Right renal pelvis (tissue), 4 donors: ENCODE measurements around the gene ELMOD3. TPM values are rescaled to one million over a fixed set of nuclear protein-coding genes. Genes with fewer than 3 reads are reported as not detected.
"Not testable (repeated sequence)": the region's sequence is repeated elsewhere in the genome, so short reads cannot be mapped to it uniquely, and the experiment has no call there.

Source experiments
- DNase-seq, 4 donors: peaks; one replicate each; pipeline ENCODE4 v3.0.0-alpha.2; 2013; ENCODE audit warnings: low read depth in 4 of 4, low spot score in 3 of 4, missing footprints in 1 of 4
- polyA plus RNA-seq, 4 donors: library from polyadenylated mRNA; unstranded; fragments of 120-200 nt; gene quantifications; one replicate each; pipeline ENCODE4 v1.2.1, GENCODE V29; 2013; ENCODE audit not compliant: insufficient read length in 4 of 4

Gene ELMOD3
- polyA plus RNA-seq, 4 donors = 23.9 to 27.7 (median 25.7) TPM

DNA sequence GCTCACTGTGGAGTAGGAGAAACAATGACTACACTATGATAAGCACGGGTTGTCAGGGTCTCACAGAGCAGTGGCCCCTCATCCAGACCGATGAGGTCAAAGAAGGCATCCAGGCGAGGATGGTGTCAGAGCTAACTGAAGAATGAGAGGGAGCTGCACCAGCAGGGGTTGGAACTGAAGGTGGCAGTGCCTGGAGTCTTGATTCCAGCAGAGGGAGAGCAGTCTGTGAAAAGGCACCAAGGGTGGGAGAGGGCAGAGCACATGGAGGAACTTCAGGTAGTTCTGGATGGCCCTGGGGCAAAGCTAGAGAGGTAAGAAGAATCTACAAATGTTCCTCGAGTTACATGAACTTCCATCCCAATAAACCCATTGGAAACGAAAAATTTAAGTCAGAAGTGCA lies 12.6 kb downstream of the ELMOD3 start:
- no peak for DNase-seq

DNA sequence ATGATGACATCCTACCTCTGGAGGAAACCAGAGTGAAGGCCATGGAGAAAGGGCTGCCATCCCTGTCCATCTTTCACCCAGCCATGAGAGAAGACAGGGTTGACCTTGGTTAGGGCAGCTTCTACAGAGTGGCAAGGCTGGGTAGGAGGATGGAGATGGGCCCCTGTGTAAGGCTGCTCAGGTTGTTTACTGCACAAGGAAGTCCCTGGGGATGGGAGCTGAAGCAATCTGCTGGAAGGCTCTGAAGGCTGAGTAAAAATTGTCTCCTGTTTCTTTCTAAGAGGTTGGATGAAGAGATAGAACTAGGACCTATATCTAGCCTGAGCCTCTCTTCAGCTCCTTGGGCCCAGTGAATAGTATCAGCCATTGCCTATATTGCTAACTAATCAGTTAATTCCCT lies 14.4 kb downstream of the ELMOD3 start:
- DNase-seq = no peak

DNA sequence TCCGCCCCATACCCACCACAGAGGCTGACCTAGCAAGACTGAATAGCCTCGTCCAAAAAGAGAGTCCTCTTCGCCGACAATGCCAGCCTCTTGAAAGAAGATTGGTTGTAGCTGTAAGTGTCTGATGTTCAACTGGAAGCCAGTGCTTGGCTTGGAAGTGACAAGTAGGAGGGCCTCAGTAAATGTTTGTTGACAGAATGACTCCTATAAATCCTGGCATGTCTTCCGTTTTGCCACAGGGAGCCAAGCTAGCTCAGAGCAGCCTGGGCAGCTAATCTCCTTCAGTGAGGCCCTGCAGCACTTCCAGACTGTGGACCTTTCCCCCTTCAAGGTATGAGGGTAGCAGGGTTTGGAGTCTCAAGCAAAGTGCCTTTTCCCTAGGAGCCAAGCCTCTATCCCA lies 14.9 kb downstream of the ELMOD3 start:
- no peak for DNase-seq

DNA sequence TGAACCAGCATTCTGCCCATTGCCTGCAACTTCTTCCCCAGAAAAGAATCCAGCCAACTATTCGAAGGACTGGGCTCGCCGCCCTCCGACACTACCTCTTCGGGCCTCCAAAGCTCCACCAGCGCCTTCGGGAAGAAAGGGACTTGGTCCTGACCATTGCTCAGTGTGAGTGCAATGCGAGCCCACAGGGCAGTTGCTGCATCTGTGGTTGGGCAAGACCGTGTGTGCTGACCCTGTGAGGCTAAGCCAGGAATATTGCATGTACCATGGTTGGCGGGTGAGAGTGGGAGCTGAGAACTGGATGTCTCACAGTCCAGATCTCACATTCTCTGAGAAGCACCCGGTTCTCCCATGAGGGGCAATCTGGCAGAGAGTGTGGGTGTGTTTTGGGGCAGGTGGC lies 16.5 kb downstream of the ELMOD3 start:
- DNase-seq = no peak

DNA sequence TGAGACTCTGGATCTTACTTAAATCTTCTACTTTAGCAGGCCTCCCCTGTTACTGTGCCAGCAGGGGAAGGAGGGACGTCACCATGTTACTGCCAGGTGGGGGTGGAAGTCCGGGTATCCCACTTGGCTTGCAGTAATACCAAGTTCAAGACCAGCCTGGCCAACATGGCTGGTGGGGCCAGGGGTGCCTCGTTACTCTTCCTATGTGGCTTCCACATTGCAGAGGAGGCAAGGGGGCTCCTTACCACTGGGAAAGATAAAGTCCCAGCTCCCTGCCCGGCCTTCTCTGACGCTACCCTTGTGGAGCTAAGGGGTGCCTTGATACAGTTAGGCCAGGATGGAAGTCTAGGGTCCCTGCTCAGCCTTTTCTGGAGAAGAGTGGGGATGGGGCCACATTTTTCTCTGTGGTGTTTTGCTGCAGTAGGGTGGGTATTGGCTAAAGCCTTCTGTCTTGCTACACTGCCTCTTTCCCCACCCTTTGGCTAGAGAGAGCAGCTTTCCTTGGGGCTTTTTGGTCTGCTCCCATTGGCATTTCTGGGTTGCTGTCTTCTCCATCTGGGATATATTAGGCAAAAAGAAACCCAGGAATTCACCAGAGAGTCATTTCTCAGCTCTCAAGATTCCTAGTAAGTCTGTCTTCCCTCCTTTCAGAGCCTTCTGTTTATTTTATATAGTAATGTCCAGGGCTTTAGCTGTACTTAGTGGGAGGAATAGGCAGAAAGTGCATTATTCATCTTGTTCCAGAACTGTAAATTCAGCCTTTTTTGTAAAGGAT lies 21.9 kb downstream of the ELMOD3 start:
- DNase-seq = no peak

DNA sequence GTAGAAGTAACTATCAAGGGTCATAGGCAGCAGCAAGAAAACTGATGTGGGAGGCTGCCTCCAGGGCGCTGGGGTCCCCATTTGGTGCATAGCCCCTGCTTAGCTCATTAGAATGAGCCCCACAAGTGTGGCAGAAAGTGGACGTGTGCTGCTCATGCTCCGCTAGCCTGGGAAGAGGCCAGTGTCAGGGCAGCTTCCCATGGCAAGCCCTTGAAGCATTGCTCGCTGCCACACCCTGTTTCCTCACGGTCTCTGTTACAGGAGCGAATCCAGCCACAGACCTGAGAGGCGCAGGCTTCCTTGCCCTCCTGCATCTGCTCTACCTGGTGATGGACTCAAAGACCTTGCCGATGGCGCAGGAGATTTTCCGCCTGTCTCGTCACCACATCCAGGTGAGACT lies 22.5 kb downstream of the ELMOD3 start:
- no peak for DNase-seq

DNA sequence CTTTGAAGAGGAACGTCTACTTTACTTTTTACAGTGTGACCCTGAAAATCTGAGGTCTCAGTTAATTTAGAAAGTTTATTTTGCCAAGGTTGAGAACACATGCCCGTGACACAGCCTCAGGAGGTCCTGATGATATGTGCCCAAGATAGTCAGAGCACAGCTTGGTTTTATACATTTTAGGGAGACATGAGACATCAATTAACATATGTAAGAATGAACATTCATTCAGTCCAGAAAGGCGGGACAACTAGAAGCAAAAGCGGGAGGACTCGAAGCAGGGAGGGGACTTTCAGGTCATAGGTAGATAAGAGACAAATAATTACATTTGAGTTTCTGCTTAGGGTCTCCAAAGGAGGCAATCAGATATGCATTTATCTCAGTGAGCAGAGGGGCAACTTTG lies 23.7 kb downstream of the ELMOD3 start:
- DNase-seq = no peak

DNA sequence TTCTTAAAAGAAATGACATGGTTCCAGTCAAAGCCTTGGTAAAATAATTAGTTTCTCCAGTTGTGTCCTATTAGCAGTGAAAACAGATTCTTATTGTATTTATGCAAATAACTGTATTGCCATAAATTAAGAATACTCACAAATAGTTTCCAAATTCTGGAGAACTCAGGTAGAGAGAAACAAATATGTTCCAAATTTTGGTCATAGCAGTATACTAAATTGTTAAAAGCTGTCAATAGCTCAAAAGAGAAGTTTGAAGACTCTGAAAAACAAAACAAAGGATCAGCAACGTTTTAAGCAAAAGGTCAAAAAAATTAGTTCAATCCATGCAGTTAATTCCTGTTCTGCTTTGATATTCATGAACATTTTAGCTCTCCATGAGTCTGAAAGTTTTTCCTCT lies 25.5 kb downstream of the ELMOD3 start:
- DNase-seq = no peak

DNA sequence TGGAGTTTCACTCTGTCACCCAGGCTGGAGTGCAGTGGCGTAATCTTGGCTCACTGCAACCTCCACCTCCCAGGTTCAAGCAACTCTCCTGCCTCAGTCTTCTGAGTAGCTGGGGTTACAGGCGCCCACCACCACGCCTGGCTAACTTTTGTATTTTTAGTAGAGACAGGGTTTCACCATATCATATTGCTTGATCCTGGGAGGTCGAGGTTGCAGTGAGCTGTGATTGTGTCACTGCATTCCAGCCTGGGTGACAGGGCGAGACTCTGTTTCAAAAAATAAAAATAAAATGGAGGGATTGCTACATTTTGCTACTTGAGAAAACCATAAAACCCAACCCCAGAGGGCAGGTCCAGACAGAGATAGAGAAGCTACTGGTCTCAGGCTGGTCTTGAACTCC lies 28.6 kb downstream of the ELMOD3 start:
- not testable (repeated sequence) for DNase-seq

DNA sequence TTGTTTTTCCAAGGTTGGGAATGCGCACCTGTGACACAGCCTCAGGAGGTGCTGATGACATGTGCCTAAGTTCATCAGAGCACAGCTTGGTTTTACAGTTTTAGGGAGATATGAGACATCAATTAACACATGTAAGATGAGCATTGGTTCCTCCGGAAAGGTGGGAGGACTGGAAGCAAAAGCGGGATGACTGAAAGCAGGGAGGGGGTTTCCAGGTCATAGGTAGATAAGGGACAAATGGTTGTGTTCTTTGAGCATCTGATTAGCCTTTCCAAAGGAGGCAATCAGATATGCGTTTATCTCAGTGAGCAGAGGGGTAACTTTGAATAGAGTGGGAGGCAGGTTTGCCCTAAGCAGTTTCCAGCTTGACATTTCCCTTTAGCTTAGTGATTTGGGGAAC lies 29.3 kb downstream of the ELMOD3 start:
- no peak for DNase-seq

DNA sequence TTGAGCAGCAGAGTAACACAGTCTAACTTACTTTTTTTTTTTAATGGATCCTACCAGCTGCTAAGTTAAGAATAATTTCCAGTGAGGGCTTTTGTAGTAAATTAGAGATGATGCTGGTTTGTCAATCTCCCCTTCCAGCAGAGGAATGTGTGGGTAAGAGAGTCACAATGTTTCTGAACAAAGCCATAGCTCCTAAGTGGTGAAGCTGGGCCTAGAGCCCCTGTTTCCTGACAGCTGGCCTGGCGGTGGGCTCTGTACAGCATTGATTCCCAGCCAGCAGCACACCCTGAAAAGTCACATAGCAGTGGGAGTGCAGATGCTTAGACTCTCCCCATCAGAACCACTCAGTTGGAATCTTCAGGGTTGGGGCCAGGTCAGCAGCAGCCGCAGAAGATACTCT lies 31.2 kb downstream of the ELMOD3 start:
- DNase-seq = no peak

DNA sequence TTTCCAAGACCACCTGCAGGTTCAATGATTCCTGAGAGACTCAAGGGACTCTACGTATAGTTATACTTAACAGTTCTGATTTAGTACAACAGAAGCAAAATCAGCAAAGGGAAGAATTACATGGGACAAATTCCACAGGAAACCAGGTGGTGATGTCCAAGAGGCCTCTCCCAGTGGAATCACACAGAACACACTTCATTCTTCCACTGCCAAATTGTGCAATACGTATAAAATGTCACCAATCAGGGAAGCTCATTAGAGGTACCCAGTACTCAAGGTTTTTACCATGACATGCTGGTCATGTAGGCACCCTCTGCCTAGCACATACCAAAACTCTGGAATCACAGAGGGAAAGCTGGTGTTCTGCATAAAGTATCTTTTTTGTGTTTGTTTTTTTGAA lies 33.2 kb downstream of the ELMOD3 start:
- no peak for DNase-seq

DNA sequence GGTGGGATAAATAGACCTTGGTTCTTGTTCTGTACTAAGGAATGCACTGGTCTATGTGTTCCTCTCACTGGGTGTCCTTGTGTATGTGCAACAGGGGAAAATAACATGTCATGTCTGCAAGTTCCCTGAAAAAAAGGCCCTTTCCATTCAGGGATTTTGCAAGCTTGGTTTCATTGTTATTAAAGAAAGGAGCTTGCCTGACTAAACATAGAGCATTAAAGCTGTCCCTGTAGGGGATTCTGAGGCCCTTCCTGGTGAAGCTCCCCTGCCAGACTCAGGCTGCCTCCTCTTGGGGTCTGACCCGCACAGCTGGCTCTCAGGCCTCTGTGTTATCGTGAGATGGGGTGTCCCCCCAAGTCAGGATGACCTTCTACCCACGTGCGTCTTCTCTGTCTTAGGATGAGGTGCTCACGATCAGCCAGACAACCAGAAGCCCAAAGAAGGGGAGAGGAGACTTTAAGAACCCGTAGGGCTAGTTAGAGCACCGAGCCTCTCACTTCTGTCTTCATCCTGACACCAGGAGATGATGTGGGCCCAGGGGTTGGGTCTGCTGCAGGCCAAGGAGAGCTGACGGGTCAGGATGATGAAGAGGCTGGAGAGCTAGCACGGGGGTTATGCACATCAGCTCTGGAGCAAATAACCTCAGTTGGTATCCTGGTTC lies 34.4 kb downstream of the ELMOD3 start:
- no peak for DNase-seq

DNA sequence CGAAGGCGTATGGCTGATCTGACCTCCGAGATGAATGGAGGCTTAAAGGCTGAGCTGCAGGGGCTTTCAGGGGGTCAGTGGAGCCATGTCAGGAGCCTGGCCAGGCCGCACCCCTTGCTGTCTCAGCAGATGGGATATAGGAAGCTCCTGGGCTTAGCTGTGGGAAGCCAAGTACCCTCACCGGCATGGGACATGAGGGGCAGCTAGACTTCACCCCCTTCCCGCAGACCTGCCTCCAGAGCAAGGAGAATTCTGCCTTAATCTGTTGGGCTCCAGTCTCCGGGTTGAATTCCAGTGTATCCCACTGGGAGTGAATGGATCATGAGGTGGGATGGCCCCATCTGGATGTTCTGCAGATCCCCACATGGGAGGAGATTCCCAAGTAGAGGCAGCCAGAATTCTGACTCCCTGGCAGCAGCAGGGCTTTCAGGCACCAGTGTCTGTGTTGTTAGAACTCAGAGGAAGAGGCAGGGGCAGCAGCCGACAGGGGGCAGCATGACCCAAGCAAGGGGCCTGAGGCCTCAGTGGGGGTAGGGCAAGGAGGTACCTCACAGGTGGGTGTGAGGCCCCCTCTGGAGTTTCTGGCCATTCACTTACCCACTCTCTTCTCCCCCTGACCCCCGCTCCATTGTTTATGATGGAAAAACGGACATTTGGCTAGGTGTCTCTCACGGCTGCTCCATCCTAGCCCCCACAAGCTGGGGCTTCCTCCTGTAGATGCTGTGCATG lies 36.5 kb downstream of the ELMOD3 start:
- DNase-seq = no peak

DNA sequence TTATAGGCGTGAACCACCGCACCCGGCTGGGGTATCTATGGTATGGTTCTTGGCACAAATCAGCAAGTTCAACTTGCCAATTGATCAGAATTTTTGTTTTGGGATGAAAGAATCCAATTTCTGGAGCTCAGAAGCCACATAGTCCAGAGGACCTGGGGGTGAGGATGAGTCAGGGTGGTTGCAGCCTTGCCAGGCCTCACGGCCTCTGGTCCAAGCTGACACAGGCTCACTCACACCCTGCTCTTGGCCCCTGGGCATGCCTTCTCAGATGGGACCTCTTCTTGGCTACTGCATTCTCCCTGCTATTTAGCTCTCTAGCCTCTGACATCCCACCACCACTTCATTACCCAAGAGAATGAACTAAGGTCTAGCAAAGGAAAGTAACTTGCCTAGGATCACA lies 39.3 kb downstream of the ELMOD3 start:
- no peak for DNase-seq

DNA sequence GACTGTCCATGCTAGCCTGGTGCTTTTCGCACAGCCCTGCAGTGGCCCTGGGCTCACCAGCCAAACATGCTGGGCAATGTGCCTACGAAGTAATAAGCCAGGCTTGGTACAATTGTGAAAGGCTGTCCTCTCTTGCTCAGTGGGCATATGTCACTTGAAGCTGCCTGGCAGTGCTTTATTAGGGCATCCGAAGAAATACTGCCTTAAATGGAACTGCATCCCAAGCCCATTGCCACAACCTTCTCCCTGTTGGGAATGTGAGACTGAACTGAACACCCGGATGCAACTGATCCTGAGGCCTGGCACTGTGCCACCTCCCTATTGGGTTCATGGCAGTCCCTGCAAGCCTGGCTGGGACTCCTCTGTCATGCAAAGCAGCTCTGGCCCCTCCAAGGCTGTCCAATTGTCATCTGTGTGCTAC lies 39.7 kb downstream of the ELMOD3 start:
- no peak for DNase-seq

DNA sequence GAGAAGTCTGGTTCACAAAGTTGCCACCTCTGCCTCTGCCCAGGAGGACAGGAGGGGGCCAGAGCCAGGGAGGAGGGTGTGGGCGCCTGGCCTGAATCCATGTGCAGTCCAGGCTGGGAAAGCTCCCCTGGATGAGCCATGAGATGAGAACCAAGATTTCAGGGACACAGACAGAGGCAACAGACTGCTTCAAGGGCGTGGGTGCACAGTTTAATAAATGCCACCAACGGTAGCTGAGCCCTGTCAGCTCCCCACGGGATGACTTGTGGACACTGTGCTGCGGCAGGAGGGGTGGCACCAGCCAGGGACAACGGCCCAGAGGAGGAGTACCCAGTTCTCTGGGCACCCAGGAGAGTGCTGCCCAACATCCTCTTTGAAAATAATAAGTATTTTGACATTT lies 40.4 kb downstream of the ELMOD3 start:
- DNase-seq = no peak

DNA sequence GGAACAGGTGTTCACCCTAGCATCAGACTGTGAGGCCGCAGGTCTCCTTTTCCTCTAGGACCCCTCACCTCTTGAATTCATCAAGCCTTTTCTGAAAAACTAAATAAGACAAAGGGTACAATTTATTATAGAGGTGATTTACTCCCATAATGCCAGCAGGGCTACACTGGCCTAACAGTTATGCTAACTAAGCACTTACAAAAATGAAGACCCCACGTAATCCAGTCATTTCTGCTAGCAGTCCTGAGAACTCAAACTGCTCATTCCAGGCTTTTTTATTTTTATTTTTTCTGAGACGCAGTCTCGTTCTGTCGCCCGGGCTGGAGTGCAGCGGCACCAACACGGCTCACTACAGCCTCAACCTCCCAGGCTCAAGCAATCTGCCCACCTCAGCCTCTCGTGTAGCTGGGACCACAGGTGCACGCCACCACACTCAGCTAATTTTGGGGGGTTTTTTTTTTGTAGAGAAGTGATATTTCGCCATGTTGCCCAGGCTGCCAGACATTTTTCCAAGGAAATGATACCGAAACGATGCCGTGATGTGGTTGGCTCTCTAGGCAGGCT lies 41.4 kb downstream of the ELMOD3 start:
- no peak for DNase-seq

DNA sequence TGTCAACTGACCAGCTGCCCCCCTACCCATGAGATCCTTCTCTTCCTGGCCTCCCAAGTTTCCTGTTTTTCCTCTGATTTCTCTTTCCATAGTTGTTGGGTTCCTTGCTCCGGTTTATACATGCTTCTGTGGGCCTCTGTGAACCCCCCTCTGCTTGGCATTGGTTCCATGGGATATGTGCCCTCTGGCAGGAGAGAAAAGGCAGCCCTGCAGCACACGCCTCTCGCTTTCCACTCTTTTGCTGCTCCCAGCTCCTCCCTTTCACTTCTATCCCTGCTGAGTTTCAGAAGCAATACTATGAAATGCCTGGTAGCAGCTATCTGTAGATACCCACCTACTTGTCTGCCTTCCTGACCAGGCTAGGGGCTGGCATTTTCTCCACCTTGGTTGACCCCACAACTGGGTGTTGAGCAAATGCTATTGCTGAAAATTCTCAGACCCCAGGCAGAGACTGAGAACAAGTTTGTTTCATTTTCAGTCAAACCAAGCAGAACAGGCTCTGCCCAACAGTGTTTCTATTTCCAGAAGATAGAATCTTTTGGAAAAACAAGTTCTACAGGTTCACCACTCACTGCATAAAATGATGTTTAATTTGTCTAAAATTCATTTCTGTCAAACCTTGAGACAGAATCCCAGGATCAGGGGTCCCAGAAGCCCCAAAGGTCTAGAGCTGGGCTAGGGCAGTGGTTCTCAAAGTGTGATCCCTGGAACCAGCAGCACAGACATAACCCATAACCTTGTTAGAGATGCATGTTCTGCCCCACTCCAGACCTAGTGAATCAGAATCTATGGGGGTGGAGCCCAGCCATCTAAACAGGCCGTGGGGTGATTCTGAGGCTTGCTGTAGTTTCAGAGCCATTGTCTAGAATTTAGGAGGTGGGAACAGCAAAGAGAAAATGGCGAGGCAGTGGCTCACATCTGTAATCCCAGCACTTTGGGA lies 42.2 kb downstream of the ELMOD3 start:
- DNase-seq = no peak

DNA sequence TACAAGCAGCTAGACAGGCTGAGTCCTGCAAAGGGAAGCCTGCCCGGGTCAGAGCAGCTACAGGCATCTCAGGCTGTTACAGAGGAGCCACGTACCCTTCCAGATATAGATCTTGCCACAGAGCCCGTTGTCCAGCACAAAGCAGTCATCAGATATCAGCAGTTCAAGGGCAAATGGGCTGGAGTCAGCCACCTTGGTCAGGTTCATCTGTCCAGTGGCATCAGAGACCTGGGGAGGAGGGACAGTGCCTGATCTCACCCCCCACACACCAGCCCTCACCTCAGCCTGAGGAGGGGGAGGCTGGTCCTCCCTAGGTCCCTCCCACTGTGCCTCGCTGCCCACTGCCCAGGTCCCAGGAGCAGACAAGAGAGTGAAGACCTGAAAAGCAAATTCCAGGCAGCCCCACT lies 43.4 kb downstream of the ELMOD3 start:
- DNase-seq = no peak
